Ishikawa (cell line): Measurements from ENCODE around the gene INTS6L.

Experiments
- CEBPB ChIP-seq: IDR thresholded peaks from 2 replicates; pipeline ENCODE4 v1.6.1; 2012
- CREB1 ChIP-seq: IDR thresholded peaks from 2 replicates; pipeline ENCODE4 v1.6.1; 2012; ENCODE audit warnings: low read depth
- RAD21 ChIP-seq: IDR thresholded peaks from 2 replicates; pipeline ENCODE4 v1.6.1; 2012; ENCODE audit warnings: low read depth
- TAF1 ChIP-seq: IDR thresholded peaks from 2 replicates; pipeline ENCODE4 v1.6.1; 2012; ENCODE audit warnings: low read depth, mild to moderate bottlenecking
- TCF12 ChIP-seq: IDR thresholded peaks from 2 replicates; pipeline ENCODE4 v1.6.1; 2012; ENCODE audit warnings: low read depth

DNA sequence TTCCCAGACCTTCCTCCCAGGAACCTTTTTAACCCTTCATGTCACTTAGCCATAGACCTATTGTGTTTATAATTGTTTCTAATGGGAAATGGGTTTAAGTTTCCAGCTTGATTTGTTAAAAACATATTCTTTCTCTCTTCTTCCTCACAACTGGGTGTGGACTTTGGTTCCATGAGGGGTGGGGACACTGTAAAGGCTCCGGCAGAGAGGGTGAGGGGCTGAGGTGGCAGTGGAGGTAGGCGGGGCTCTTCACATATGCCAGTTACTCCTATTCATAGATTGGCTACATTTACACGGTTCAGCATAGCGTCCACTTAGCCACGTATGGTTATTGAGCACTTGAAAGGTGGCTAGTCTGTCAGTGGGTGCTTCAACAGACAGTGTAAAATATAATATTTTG is 7.8 kb downstream of the INTS6L start:
- TF ChIP-seq TAF1 (no peak), CEBPB (no peak), RAD21 (no peak), TCF12 (no peak), CREB1 (no peak)
